GM12891 (cell line): Measurements from ENCODE around the gene CD46.

Source experiments
- POLR2A ChIP-seq: IDR thresholded peaks from 2 replicates; pipeline ENCODE4 v1.6.1; 2011; ENCODE audit warnings: low read depth, low read length, control low read depth
- POLR2AphosphoS5 ChIP-seq: IDR thresholded peaks from 2 replicates; pipeline ENCODE4 v1.6.1; 2011; ENCODE audit warnings: low read depth, low read length, control low read depth
- POU2F2 ChIP-seq: IDR thresholded peaks from 2 replicates; pipeline ENCODE4 v1.6.1; 2011; ENCODE audit warnings: low read depth, mild to moderate bottlenecking, control low read depth, low read length, moderate library complexity
- SPI1 ChIP-seq: IDR thresholded peaks from 2 replicates; pipeline ENCODE4 v1.6.1; 2011; ENCODE audit warnings: low read depth, low read length, control low read depth
- TAF1 ChIP-seq: IDR thresholded peaks from 2 replicates; pipeline ENCODE4 v1.6.1; 2011; ENCODE audit warnings: low read depth, low read length, control low read depth

DNA sequence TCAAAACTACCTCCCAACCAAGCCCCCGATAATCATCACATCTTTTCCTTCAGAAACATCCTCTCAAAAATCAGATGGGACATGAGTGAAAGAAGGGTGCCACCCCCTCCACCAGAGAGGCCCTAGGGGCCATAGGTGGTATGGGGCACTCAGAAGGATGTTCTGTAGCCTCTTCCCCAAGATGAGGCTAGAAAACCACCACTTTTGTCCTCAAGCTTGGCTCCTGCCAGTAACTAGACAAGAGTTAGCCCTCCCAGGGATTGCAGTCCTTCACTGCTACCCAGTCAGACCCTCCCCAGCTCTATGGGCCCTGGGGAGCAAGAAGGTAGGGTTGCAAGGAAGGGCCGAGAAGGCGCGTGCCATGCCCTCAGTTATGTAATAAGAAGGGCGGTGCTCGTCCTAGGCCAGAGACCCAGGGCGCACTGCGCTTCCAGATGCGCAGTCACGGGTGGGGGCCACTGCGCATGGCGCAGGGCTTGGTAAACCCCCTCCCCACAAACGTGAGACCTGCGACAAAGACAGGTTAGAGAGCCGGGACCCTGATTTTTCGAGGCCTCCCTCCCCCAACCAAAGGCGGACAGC is 69.7 kb downstream of the CD46 start:
- no peak for TF ChIP-seq POLR2A
- no peak for TF ChIP-seq POU2F2
- TF ChIP-seq TAF1: no peak
- no peak for TF ChIP-seq POLR2AphosphoS5
- TF ChIP-seq SPI1: no peak
